SK-N-SH treated with all-trans-retinoic acid at 6 μM for 48 hours (cell line): ENCODE data around the gene DIO1.

Source experiments
- ARNTL ChIP-seq: fragments of 450-650 bp; formaldehyde crosslinking; IDR thresholded peaks from 2 replicates; pipeline ENCODE4 v1.5.0; 2020; ENCODE audit warnings: low read depth, mild to moderate bottlenecking, moderate library complexity, borderline replicate concordance
- BACH2 ChIP-seq: fragments of 250-450 bp; sonication (Bioruptor Pico); IDR thresholded peaks from 2 replicates; pipeline ENCODE4 v1.9.0; 2021; ENCODE audit warnings: mild to moderate bottlenecking, borderline replicate concordance
- CREB5 ChIP-seq: fragments of 250-450 bp; sonication (Bioruptor Pico); IDR thresholded peaks from 2 replicates; pipeline ENCODE4 v1.5.1; 2020; ENCODE audit warnings: low read depth, mild to moderate bottlenecking, moderate library complexity
- CSDC2 ChIP-seq: fragments of 250-450 bp; sonication (Bioruptor Pico); IDR thresholded peaks from 2 replicates; pipeline ENCODE4 v1.5.0; 2020; ENCODE audit warnings: mild to moderate bottlenecking, moderate library complexity
- CSRNP3 ChIP-seq: fragments of 250-450 bp; sonication (Bioruptor Pico); IDR thresholded peaks from 2 replicates; pipeline ENCODE4 v1.5.1; 2021; ENCODE audit warnings: mild to moderate bottlenecking, moderate library complexity
- ISL1 ChIP-seq: fragments of 250-450 bp; sonication (Bioruptor Pico); IDR thresholded peaks from 2 replicates; pipeline ENCODE4 v2.1.2; 2022; ENCODE audit warnings: mild to moderate bottlenecking, moderate library complexity
- TCF4 ChIP-seq: fragments of 250-450 bp; sonication (Bioruptor Pico); IDR thresholded peaks from 2 replicates; pipeline ENCODE4 v1.8.0; 2021; ENCODE audit warnings: mild to moderate bottlenecking, moderate library complexity, borderline replicate concordance
- ZFP3 ChIP-seq: fragments of 250-450 bp; sonication (Bioruptor Pico); IDR thresholded peaks from 2 replicates; pipeline ENCODE4 v1.5.0; 2020; ENCODE audit warnings: mild to moderate bottlenecking, moderate library complexity
- ZNF8 ChIP-seq: fragments of 450-650 bp; formaldehyde crosslinking; IDR thresholded peaks from 2 replicates; pipeline ENCODE4 v1.5.0; 2020; ENCODE audit warnings: mild to moderate bottlenecking, moderate library complexity

GRCh38 chr1:53899206-53899628 lies 5.2 kb downstream of the DIO1 start:
- TF ChIP-seq ISL1: no peak
- no peak for TF ChIP-seq CREB5 (CRISPR knock-in tag)
- TF ChIP-seq CSDC2 (CRISPR knock-in tag): no peak
- no peak for TF ChIP-seq ZNF8 (CRISPR knock-in tag)
- no peak for TF ChIP-seq ARNTL
- TF ChIP-seq ZFP3 (CRISPR knock-in tag): no peak
- TF ChIP-seq CSRNP3: no peak
- TF ChIP-seq TCF4 (CRISPR knock-in tag): no peak
- no peak for TF ChIP-seq BACH2 (CRISPR knock-in tag)
